ENCODE measurements around the gene FHOD3.

DNA sequence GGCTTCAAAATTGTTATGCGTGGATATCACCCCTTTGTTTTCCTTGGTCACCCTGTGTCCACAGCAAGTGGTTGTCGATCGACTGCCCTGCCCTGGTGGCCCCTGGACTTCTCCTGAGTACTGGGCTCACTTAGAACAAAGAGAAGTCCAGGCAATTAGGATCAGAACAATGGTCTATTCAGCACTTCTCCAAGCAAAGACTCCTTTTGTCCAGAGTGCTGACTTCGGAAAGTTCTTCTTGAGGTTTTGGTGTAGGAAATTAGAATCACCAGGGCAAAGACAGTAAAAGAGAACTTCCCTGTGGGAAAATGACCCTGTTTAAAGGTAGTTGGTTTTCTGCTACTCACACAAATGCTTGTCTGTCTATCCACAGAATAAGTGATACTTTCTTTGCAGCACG, 173.9 kb downstream of the FHOD3 start:
- TF ChIP-seq CTCF (IDR thresholded peaks at IDR 0.05; ENCODE audit: insufficient read depth, low read length) (no peak), POLR2AphosphoS5 (IDR thresholded peaks at IDR 0.05; ENCODE audit: low read depth) (no peak), REST (IDR thresholded peaks at IDR 0.05; ENCODE audit: insufficient replicate concordance, low read depth) (no peak), SPI1 (IDR thresholded peaks at IDR 0.05; ENCODE audit: borderline replicate concordance, low read depth) (no peak)
